ENCODE measurements around the gene PTPRR.

Gene PTPRR

GRCh38 chr12:70639535-70639934 is 281.0 kb downstream of the PTPRR start:
- no peak for TF ChIP-seq CTCF (IDR thresholded peaks at IDR 0.05; ENCODE audit: low read length, missing control alignments)
- H3K4me3 ChIP-seq (replicated peaks; ENCODE audit: low read depth, low read length) = no peak overlapping the region
- no peak for DNase-seq (ENCODE audit: low read depth)

GRCh38 chr12:70638639-70639360 is 281.7 kb downstream of the PTPRR start:
- no peak overlapping the region for H3K4me3 ChIP-seq (replicated peaks; ENCODE audit: low read depth, low read length)
- TF ChIP-seq CTCF (IDR thresholded peaks at IDR 0.05; ENCODE audit: low read length, missing control alignments) = no peak
- no peak for DNase-seq (ENCODE audit: low read depth)

GRCh38 chr12:70637303-70638085 is 283.0 kb downstream of the PTPRR start, which contains the start of gene PTPRB:
Gene PTPRB (minus strand): TSS chr12:70637429. CDS start chr12:70637395, 34 bp downstream.
- no peak for TF ChIP-seq CTCF (IDR thresholded peaks at IDR 0.05; ENCODE audit: low read length, missing control alignments)
- DNase-seq (ENCODE audit: low read depth) = peak; percentile 11
- no peak within 1 kb of the TSS for H3K4me3 ChIP-seq (replicated peaks; ENCODE audit: low read depth, low read length)

GRCh38 chr12:70635755-70636154 is 284.8 kb downstream of the PTPRR start:
- DNase-seq (ENCODE audit: low read depth) = no peak
- no peak overlapping the region for H3K4me3 ChIP-seq (replicated peaks; ENCODE audit: low read depth, low read length)
- TF ChIP-seq CTCF (IDR thresholded peaks at IDR 0.05; ENCODE audit: low read length, missing control alignments) = no peak

- no peak for DNase-seq (ENCODE audit: low read depth)
- no peak for TF ChIP-seq CTCF (IDR thresholded peaks at IDR 0.05; ENCODE audit: low read length, missing control alignments)
- H3K4me3 ChIP-seq (replicated peaks; ENCODE audit: low read depth, low read length) = no peak overlapping the region
These were observed 291.6 kb downstream of the PTPRR start for GRCh38 chr12:70628701-70629480.

GRCh38 chr12:70627677-70628076 is 292.9 kb downstream of the PTPRR start:
- peak overlapping the region; percentile 2 for H3K4me3 ChIP-seq (replicated peaks; ENCODE audit: low read depth, low read length)
- TF ChIP-seq CTCF (IDR thresholded peaks at IDR 0.05; ENCODE audit: low read length, missing control alignments) = no peak
- DNase-seq (ENCODE audit: low read depth) = no peak

Data from fibroblast of pulmonary artery (primary cell).